Measurements from ENCODE around the gene DDX31. TPM values are rescaled to one million over a fixed set of nuclear protein-coding genes. Genes with fewer than 3 reads are reported as not detected.

The DDX31 gene
- total and polyA plus RNA-seq, 8 donors = 4.9 to 17.0 (median 7.7) TPM

DNA sequence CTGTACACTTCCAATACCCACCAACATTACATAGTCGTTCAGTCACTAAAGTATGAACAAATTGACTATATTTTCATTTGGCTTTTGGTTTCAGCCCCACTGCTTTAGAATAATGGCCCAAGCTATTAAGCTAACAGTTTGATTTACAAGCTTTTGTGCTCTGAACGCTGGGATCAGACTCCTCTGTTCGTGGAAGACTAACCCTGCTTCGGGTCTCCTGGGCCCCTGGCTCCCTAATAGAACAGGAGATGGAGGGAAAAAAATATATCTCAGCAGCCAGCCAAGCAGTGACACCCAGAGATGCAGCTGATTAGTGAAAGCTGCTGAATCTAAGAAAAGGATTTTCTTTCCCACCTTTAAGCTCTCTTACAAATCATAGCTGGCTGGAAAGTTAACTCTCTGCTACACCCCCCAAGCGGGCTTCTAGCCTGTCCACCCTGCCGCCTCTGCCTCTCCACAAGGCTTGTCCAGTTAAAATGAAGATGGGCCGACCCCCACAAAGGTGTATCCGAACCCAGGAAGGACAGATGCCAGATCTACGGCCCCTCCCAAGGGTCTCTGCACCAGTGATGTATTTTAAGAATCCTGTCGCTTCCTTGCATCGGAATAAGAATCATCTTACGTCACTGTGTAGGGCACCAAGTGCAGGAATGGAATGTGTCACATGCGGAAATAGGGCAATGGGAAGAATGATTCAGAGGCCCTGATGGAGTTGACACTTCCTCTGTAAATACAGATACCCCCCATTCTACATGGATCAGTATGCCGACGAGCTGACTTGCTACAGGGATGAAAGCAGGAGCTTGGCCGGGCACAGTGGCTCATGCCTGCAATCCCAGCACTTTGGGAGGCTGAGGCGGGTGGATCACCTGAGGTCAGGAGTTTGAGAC lies 120.8 kb downstream of the DDX31 start:
- Histone ChIP-seq H3K4me3 (no peak overlapping the region), H3K4me1 (no peaks in the 10 kb centered on the region), H3K27ac (no peak overlapping the region), H3K9me3 (no peaks in the 10 kb centered on the region), H3K36me3 (no peaks in the 10 kb centered on the region), H3K27me3 (no peaks in the 10 kb centered on the region)
- 62 to 66% methylated on average over 17 of the region's 17 CpGs for WGBS, 2 donors
- FAIRE-seq (no peak), DNase-seq (peak in 1 of 6 donors; percentile 9), ATAC-seq (no peak)
- intact Hi-C loops (cut with DNase I) = no loop called here
- TF ChIP-seq CTCF (IDR thresholded peaks at IDR 0.05) = no peak

GRCh38 chr9:132547976-132548730 lies 121.6 kb downstream of the DDX31 start:
- 76 to 80% methylated on average over 21 of the region's 21 CpGs for WGBS, 2 donors
- intact Hi-C loops (cut with DNase I) = no loop called here
- no peak for TF ChIP-seq CTCF (IDR thresholded peaks at IDR 0.05)
- peak in 1 of 6 donors; percentile 7 for DNase-seq
- Histone ChIP-seq H3K27ac (no peak overlapping the region), H3K4me1 (no peaks in the 10 kb centered on the region), H3K4me3 (no peak overlapping the region), H3K9me3 (no peaks in the 10 kb centered on the region), H3K27me3 (no peaks in the 10 kb centered on the region), H3K36me3 (no peaks in the 10 kb centered on the region)
- no peak for ATAC-seq
- no peak for FAIRE-seq

DNA sequence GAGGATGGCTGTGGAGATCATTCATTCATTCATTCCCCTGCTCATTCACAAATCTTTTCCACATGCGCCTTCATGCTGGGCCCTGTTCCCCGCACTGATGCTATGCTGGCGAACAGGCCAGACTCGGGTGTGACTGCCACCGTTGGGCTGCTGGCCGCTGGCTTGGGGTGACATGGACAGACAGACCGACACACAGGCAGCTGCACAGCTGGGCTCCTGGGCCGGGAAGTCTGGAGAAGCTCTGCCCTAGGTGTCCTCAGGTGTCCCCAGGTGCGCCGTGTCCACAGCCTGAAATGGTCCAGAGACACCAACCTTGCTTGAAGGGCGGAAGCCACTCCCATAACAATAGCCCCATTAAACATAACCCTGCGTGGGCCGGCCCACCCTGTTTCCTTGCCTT lies 122.3 kb downstream of the DDX31 start:
- H3K27ac ChIP-seq = no peak overlapping the region
- H3K27me3 ChIP-seq = no peaks in the 10 kb centered on the region
- no peak for ATAC-seq
- H3K9me3 ChIP-seq = no peaks in the 10 kb centered on the region
- intact Hi-C loops (cut with DNase I) = no loop called here
- DNase-seq = peak in 1 of 6 donors; percentile 40
- FAIRE-seq = no peak
- no peak for TF ChIP-seq CTCF (IDR thresholded peaks at IDR 0.05)
- no peaks in the 10 kb centered on the region for H3K36me3 ChIP-seq
- 82 to 87% methylated on average over 13 of the region's 13 CpGs for WGBS, 2 donors
- H3K4me3 ChIP-seq = no peak overlapping the region
- no peaks in the 10 kb centered on the region for H3K4me1 ChIP-seq

- no peaks in the 10 kb centered on the region for H3K9me3 ChIP-seq
- TF ChIP-seq CTCF (IDR thresholded peaks at IDR 0.05) = no peak
- no peak overlapping the region for H3K4me3 ChIP-seq
- FAIRE-seq (no peak), DNase-seq (peak in 1 of 6 donors; percentile 22), ATAC-seq (no peak)
- no peak overlapping the region for H3K27ac ChIP-seq
- no peaks in the 10 kb centered on the region for H3K4me1 ChIP-seq
- intact Hi-C loops (cut with DNase I) = no loop called here
- WGBS, 2 donors = 68 to 77% methylated on average over 7 of the region's 7 CpGs
- H3K27me3 ChIP-seq = no peaks in the 10 kb centered on the region
- no peaks in the 10 kb centered on the region for H3K36me3 ChIP-seq
These were observed 122.7 kb downstream of the DDX31 start for GRCh38 chr9:132547052-132547431.

All from pancreas (tissue), 10 donors.